ENCODE results near the gene SHC4.

DNA sequence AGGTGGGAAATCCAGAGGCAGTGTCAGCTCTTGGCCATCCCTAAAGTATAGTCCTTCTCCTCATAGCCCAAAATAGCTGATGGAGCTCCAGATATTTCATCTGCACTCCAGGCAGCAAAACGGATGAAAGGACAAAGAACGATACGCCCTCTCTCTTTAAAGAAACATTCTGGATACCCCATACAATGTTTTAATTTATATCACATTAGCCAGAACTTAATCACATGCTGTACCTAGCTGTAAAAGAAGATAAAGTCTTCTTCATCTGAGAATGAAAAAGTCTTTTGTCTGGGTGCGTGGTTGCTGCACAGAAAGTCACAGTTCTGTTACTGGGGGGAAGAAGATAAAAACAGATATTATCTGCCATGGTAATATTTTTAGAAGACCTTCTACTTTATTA lies 4.3 kb upstream of the SHC4 start:
- TF ChIP-seq, protein P1, sequence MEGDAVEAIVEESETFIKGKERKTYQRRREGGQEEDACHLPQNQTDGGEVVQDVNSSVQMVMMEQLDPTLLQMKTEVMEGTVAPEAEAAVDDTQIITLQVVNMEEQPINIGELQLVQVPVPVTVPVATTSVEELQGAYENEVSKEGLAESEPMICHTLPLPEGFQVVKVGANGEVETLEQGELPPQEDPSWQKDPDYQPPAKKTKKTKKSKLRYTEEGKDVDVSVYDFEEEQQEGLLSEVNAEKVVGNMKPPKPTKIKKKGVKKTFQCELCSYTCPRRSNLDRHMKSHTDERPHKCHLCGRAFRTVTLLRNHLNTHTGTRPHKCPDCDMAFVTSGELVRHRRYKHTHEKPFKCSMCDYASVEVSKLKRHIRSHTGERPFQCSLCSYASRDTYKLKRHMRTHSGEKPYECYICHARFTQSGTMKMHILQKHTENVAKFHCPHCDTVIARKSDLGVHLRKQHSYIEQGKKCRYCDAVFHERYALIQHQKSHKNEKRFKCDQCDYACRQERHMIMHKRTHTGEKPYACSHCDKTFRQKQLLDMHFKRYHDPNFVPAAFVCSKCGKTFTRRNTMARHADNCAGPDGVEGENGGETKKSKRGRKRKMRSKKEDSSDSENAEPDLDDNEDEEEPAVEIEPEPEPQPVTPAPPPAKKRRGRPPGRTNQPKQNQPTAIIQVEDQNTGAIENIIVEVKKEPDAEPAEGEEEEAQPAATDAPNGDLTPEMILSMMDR (IDR thresholded peaks at IDR 0.05) = no peak
- TF ChIP-seq EP300 (IDR thresholded peaks at IDR 0.05) = no peak
